Brain microvascular endothelial cell (primary cell): ENCODE measurements around the gene SKA1.

Experiments used
- DNase-seq: peaks from one replicate; pipeline ENCODE4 v3.0.0-alpha.2; 2020
- H3K27ac ChIP-seq: fragments of 250-450 bp; sonication (Bioruptor Pico); 2 replicates; pipeline ENCODE4 v1.5.1; 2020; ENCODE audit warnings: mild to moderate bottlenecking, moderate library complexity
- H3K27me3 ChIP-seq: fragments of 250-450 bp; sonication (Bioruptor Pico); replicated peaks from 2 replicates; pipeline ENCODE4 v1.5.1; 2020; ENCODE audit warnings: mild to moderate bottlenecking
- H3K36me3 ChIP-seq: fragments of 250-450 bp; sonication (Bioruptor Pico); replicated peaks from 2 replicates; pipeline ENCODE4 v1.5.1; 2020; ENCODE audit warnings: mild to moderate bottlenecking
- H3K4me3 ChIP-seq: 2 replicates; pipeline ENCODE4 v1.5.1; 2011; ENCODE audit warnings: low read depth, mild to moderate bottlenecking, control low read depth, low read length, moderate library complexity
- in situ Hi-C: cut with HindIII; loops from 2 replicates; pipeline ENCODE4 v1.10.0; 2017; ENCODE audit warnings: low sequenced_read_pairs, low pct_ligation_motif_present
- TF ChIP-seq, protein P1 (sequence below): IDR thresholded peaks from 2 replicates; pipeline ENCODE4 v1.5.1; 2011; ENCODE audit warnings: low read depth, mild to moderate bottlenecking, moderate library complexity, low read length, control low read depth, inconsistent platforms; ENCODE audit errors: missing control alignments

The SKA1 gene

DNA sequence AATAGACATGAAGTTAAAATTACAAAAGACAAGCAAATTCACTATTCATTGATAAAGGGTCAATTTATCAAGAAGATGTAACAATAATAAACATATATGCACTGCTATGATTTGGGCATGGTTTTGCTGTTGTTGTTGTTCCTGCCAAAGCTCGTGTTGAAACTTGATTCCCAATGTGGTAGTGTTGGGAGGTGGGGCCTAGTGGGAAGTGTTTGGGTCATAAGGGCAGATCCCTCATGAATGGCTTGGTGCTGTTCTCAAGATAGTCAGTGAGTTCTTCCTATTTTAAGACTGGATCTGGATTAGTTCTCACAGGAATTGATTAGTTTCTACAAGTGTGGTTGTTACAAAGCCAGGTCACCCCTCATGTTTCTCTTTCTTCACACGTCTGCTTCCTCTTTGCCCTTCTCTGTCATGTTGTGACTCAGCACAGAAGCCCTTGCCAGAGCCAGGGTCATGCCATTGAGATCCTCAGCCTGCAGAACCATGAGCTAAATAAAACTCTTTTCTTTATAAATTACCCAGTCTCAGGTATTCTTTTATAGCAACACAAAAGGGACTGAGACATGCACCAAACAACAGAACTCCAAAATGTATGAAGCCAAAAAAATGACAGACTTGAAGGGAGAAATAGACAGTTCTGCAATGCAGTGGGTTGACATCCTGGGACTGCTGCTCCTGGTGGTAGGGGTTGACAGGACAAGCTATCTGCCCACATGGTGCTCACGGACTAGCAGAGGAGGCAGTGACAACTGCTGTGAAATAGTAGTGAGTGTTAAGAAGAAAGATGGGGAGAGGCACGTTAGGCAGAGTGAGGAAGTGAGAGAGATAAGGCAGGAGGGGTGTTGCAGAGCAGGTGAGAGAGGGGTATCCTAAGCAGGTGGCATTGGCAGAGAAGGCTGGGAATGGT lies 18.6 kb upstream of the SKA1 start:
- Histone ChIP-seq H3K27me3 (no peaks in the 10 kb centered on the region), H3K4me3 (no peak overlapping the region), H3K27ac (no peak overlapping the region), H3K36me3 (no peaks in the 10 kb centered on the region)
- DNase-seq = peak; percentile 1
- in situ Hi-C loops = no loop called here
- TF ChIP-seq, protein P1, sequence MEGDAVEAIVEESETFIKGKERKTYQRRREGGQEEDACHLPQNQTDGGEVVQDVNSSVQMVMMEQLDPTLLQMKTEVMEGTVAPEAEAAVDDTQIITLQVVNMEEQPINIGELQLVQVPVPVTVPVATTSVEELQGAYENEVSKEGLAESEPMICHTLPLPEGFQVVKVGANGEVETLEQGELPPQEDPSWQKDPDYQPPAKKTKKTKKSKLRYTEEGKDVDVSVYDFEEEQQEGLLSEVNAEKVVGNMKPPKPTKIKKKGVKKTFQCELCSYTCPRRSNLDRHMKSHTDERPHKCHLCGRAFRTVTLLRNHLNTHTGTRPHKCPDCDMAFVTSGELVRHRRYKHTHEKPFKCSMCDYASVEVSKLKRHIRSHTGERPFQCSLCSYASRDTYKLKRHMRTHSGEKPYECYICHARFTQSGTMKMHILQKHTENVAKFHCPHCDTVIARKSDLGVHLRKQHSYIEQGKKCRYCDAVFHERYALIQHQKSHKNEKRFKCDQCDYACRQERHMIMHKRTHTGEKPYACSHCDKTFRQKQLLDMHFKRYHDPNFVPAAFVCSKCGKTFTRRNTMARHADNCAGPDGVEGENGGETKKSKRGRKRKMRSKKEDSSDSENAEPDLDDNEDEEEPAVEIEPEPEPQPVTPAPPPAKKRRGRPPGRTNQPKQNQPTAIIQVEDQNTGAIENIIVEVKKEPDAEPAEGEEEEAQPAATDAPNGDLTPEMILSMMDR = peak; percentile 44

DNA sequence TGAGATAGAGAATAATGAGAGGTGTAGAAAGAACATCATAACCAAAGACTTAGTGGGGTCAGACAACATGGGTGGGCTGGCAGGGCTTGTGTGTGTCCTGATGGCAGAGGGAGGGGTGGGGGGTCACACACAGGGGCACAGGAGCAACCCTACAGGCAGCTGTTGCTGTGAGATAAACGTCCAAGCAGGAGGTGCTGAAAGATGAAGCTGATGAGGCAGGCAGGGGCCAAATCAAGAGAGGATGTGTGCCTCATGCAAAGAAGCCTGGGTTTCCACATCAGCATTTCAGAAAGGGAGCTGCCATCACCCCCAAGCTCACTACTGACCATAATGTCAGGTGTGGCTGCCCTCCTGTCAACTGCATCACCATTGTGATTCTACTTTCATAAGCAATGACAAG lies 16.0 kb upstream of the SKA1 start:
- DNase-seq = no peak
- Histone ChIP-seq H3K27ac (no peak overlapping the region), H3K27me3 (no peaks in the 10 kb centered on the region), H3K36me3 (no peaks in the 10 kb centered on the region), H3K4me3 (no peak overlapping the region)
- in situ Hi-C loops = no loop called here
- TF ChIP-seq, protein P1 = no peak

DNA sequence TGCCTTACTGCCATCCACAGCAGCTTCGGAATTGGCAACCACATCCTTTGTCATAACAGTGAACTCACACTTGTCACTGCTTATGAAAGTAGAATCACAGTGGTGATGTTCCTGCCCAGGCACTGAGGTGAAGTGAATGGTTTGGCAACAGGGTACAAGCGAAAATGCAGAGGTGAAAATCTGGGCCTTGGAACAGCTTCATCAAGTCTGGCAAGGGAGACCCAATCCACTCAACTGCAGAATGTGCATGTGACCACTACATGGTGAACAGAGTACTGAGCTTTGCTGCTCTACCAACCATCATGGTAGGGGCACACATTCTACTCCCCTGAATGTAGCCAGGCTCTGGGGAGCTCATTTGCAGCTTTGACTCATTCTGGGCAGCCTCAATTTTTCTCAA lies 15.0 kb upstream of the SKA1 start:
- in situ Hi-C loops = no loop called here
- no peak for DNase-seq
- H3K4me3 ChIP-seq = no peak overlapping the region
- H3K27me3 ChIP-seq = no peaks in the 10 kb centered on the region
- no peaks in the 10 kb centered on the region for H3K36me3 ChIP-seq
- H3K27ac ChIP-seq = no peak overlapping the region
- TF ChIP-seq, protein P1 = no peak

DNA sequence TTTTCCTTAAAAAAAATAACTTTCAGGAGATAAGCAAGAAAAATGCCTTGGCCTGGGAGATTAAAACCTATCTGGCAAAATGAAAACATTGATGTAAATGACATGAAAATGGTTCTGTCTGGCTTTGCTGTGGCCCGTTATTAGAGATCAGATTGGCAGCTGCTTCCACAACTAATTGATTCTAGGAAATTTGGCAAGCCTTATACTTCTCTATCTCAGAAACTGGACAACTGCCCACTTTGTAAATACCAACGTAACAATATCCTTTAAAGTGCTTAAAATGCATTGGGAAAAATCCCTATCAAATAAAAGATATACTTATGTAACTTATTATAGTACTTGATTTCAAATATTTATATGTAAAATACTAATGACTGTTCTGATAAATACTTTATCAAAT lies 14.2 kb upstream of the SKA1 start:
- H3K27ac ChIP-seq = no peak overlapping the region
- H3K36me3 ChIP-seq = no peaks in the 10 kb centered on the region
- DNase-seq = no peak
- no peaks in the 10 kb centered on the region for H3K27me3 ChIP-seq
- TF ChIP-seq, protein P1 = no peak
- in situ Hi-C loops = no loop called here
- H3K4me3 ChIP-seq = no peak overlapping the region

DNA sequence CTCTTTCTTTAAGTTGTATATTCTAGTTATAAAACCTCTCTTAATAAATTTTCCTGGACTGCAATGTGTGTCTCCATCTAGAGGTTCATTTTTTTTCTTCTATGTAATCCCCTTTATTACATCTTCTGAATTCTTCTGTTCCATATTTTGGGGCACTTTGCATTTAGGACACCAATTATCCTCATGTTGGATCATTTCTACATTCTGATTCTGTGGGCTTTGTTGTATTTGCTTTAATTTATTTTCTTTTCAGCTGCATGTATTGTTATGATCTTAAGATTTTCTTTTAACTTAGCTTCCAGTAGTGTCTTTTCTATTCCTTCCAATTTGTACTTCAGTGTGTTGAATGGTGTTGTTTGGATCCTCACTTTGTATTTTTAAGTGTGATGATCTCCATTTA lies 5.2 kb upstream of the SKA1 start:
- no peak overlapping the region for H3K27ac ChIP-seq
- no peaks in the 10 kb centered on the region for H3K36me3 ChIP-seq
- TF ChIP-seq, protein P1 = no peak
- DNase-seq = no peak
- H3K27me3 ChIP-seq = no peaks in the 10 kb centered on the region
- in situ Hi-C loops = no loop called here
- no peak overlapping the region for H3K4me3 ChIP-seq

DNA sequence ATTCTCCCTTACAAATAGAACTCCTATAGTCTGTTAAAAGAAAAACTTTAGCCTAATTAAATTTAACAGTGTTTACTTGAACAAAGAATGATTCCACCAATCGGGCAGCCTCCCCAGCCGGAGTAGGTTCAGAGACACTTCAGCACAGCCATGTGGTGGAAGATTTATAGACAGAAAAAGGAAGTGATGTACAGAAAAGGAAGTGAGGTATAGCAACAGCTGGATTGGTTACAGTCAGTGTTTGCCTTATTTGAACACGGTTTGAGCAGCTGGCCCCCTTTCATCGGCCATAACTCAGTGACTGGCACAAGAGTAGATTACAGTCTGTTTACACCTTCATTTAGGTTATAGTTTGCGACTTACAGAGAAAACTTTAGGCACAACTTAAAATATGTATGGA lies 2.1 kb upstream of the SKA1 start:
- Histone ChIP-seq H3K36me3 (no peaks in the 10 kb centered on the region), H3K4me3 (no peak overlapping the region), H3K27me3 (no peaks in the 10 kb centered on the region), H3K27ac (no peak overlapping the region)
- no peak for DNase-seq
- TF ChIP-seq, protein P1 = no peak
- in situ Hi-C loops = no loop called here
